GM12892 (cell line): ENCODE data around the gene FLOT2.

Experiments used
- POLR2A ChIP-seq: IDR thresholded peaks from 2 replicates; pipeline ENCODE4 v1.6.1; 2011; ENCODE audit warnings: low read depth, low read length, control low read depth
- TAF1 ChIP-seq: IDR thresholded peaks from 2 replicates; pipeline ENCODE4 v1.6.1; 2011; ENCODE audit warnings: low read depth, mild to moderate bottlenecking, control low read depth, low read length, borderline replicate concordance

DNA sequence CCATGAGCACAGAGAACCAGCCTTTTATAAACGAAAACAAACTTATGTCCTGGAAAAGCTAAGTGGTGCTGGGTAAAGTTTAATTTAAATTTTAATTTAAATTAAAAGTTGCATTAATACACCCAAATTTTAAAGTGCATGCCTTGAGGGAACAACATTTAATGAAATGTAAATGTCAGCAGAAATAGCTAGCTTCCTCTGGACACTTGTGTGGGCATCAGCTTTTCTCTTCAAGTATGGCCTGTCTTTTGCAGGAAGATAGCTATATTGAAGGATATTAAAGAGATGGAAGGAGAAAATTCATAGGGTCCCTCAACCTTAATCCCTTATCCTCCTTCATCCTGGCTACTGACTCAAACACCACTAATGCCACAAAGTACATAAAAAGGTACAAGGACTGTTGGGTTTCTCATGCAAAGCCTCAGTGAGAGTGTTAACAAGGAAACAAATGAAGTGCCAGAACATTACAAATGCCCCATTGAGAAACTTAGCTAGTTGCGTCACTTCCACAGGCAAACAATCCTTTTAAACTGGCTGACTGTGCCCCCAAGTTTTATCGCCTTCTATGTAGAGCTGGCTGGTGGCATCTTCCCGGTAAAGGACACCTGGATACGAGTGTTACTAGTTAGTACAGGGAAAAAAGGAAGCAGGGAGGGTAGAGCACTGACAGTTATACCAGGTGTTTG lies 39.7 kb upstream of the FLOT2 start:
- TF ChIP-seq POLR2A, result no peak
- TF ChIP-seq TAF1, result no peak
